H1 (cell line): ENCODE data around the gene PLCB2. TPM values are rescaled to one million over a fixed set of nuclear protein-coding genes. Genes with fewer than 3 reads are reported as not detected.

Experiments
- CBX8 ChIP-seq: fragments of 300-800, 300-1000 bp; sonication (generic); IDR thresholded peaks from 2 replicates; pipeline ENCODE4 v1.7.1; 2016; ENCODE audit warnings: low read depth, low read length, borderline replicate concordance
- EP300 ChIP-seq, 2 experiments: IDR thresholded peaks; 1 replicate in 1 of 2; 2 replicates in 1 of 2; pipeline ENCODE4 v1.6.1; 2011 to 2012; ENCODE audit warnings: low read depth in 2 of 2, low read length in 2 of 2, mild to moderate bottlenecking in 2 of 2, borderline replicate concordance in 1 of 2, inconsistent platforms in 1 of 2, moderate library complexity in 1 of 2
- HDAC6 ChIP-seq: IDR thresholded peaks from one replicate; pipeline ENCODE4 v1.7.1; 2012; ENCODE audit warnings: low read depth, mild to moderate bottlenecking, inconsistent platforms, low read length, moderate library complexity
- KDM5A ChIP-seq: fragments of 200-600 bp; IDR thresholded peaks from 2 replicates; pipeline ENCODE4 v1.7.1; 2012; ENCODE audit warnings: mild to moderate bottlenecking, low read length, inconsistent platforms, mixed read lengths
- PHF8 ChIP-seq: fragments of 200-600 bp; sonication (generic); conservative IDR thresholded peaks from 2 replicates; pipeline ENCODE4 v1.7.1; 2012; ENCODE audit warnings: low read depth, mild to moderate bottlenecking, inconsistent platforms, low read length, moderate library complexity
- RNF2 ChIP-seq: fragments of 200-900, 300-1000 bp; sonication (generic); IDR thresholded peaks from 2 replicates; pipeline ENCODE4 v1.7.1; 2016; ENCODE audit warnings: borderline replicate concordance, low read depth, mild to moderate bottlenecking, antibody characterized with exemption, low read length; ENCODE audit not compliant: poor library complexity, severe bottlenecking; ENCODE audit errors: missing control alignments
- SUZ12 ChIP-seq: fragments of 200-600 bp; sonication (generic); IDR thresholded peaks from 2 replicates; pipeline ENCODE4 v1.6.1; 2012; ENCODE audit warnings: mild to moderate bottlenecking, inconsistent platforms, low read length, moderate library complexity, mixed read lengths
- TAF7 ChIP-seq: optimal IDR thresholded peaks from 2 replicates; pipeline ENCODE3; 2011; ENCODE audit warnings: low read depth, mild to moderate bottlenecking, inconsistent platforms, low read length, moderate library complexity, borderline replicate concordance
- TCF12 ChIP-seq: IDR thresholded peaks from 2 replicates; pipeline ENCODE4 v1.6.1; 2011; ENCODE audit warnings: low read depth, mild to moderate bottlenecking, low read length
- YY1 ChIP-seq: IDR thresholded peaks from 2 replicates; pipeline ENCODE4 v1.6.1; 2011; ENCODE audit warnings: low read depth, mild to moderate bottlenecking, low read length
- polyA plus RNA-seq, 7 experiments: library from polyadenylated mRNA; depleted of rRNA in 3 of 7; stranded (reverse) in 5 of 7; unstranded in 2 of 7; fragments of >200 nt in 5 of 7; fragments of 200-250 nt in 2 of 7; gene quantifications; 1 replicate in 5 of 7; 2 replicates in 1 of 7; 4 replicates in 1 of 7; pipeline versions ENCODE4 v1.2.1 to v1.2.3, GENCODE V29; 2011 to 2013; ENCODE audit warnings: missing spikeins in 2 of 7, mixed read lengths in 2 of 7
- total RNA-seq: library from RNA; stranded (reverse); fragmentation: NEBNext Ultra II Directional; extraction: Animal tissue kit (Norgen Biotek cat#: 25700); gene quantifications from 2 replicates; pipeline ENCODE4 v1.2.1, GENCODE V29; 2021

The PLCB2 gene
- total and polyA plus RNA-seq, 2 of the 8 experiments (the other 6 are each of a cell fraction or from before 2014, with no cell fraction given) = 7.2 to 8.4 TPM

DNA sequence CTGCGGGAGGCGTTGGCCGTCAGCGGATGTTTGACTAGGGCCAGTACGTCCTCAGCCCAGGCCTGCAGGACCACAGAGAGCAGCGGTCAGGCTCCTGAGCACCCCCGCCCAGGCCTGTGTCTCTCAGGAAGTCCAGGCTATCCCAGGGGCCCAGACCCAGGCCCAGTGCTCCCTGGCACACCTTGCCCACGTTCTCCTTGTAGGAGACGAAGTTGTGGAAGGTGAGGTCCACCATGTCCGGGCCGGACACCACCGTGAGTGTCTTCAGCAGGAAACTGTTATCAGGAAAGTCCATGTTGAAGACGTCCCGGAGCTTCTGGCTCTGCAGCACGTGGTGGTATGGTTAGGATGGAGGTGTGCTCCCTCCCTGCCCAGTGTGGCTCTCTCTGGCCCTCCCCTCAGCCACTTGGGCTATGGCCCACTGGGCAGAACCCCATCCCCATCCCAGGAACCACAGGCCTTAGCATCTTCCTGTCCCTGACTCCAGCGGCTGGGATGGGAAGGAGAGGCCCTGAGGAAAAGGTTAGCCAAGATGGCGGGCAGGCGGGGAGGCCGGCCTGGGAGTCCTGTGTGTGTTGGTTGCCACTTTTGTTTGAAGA lies 5.3 kb downstream of the PLCB2 start (continued):
- TF ChIP-seq PHF8 = no peak
- no peak for TF ChIP-seq CBX8
- TF ChIP-seq YY1 = no peak
- TF ChIP-seq HDAC6 = no peak
- no peak for TF ChIP-seq TAF7
- TF ChIP-seq SUZ12 = no peak
- TF ChIP-seq RNF2 = no peak
- no peak for TF ChIP-seq TCF12
- no peak for TF ChIP-seq KDM5A
- TF ChIP-seq EP300 (IDR thresholded peaks at IDR 0.05; ENCODE audit: borderline replicate concordance in 1 of 2, low read depth in 2 of 2, low read length in 2 of 2) = no peak
